Measurements from ENCODE around the gene TMEM134.
"Not testable (repeated sequence)": the region's sequence is repeated elsewhere in the genome, so short reads cannot be mapped to it uniquely, and the experiment has no call there.

Gene TMEM134

DNA sequence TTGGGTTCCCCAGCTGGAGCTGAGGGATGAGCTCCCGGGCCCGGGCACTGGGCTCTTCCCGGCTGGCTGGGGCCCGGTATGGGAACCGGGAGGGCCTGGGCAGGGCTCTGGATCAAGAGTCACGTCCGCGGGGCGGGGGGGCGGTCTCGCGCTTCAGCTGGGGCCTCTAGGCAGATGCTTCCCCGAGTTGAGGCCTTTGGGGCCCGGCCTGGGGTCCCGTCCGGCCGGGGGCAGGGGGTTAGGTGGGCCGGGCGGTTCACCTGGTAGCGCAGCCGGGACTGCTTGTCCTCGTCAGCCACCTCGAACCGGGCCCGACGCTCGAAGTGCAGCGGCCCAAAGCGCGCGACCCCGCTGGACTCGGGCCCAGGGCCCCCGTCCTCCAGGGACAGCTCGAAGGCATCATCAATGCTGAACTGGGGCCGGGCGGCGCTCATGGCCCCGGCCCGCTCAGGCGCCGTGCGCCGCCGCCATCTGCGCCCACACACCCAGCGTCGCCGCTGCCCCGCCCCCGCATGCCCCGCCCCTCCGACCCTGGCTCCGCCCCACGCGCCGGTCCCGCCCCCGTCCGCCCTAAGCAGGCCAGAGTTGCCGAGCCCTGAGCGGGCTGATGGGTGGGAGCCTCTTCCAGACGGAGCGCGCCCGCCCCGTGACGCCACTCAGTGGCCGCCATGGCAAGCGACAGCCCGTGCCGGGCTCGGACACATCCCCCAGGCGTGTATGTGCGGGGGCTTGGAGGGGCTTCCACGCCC lies at the start of gene TMEM134:
Gene TMEM134 (minus strand): TSS at position 493 of the 749 bp plus-strand sequence. CDS start 59 bp downstream, at position 434.
- in situ Hi-C loops (cut with HindIII; ENCODE audit: low pct_ligation_motif_present, low pct_unique_long_range_greater_than_20kb, low sequenced_read_pairs): no loop called here
- DNase-seq: peak; percentile 88

DNA sequence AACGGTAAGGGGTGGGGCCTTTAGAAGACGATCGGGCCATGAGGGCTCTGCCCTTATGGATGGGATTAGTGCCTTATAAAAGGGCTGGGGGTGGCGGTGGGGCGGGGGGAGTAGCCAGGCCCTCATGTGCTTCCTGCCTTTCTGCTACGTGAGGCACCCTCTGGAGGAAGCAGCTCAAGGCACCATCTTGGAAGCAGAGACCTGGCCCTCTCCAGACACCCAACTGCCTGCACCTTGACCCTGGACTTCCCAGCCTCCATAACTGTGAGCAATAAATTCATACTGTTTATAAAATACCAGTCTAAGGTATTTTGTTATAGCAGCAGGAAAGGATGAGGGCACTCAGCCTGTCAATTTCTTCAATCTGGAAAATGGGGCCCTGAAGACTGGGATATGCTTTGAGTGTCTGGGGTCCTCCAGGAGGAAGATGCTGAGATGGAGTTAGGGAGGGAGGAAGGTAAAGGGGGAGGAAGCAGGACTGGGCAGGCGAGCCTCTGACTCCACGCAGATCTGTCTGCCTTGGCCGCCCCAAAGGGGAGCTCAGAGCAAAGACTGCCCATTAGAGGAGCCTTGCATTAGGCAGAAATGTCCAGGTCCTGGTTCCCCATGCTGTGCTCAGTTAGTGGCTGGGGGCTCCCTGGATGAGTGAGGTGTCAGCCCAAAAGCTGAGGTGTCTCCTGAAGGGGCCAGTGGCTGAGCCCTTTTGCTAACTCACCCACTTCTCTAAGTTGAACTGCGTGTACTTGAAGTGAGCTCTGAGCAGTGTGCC lies 48.9 kb upstream of the TMEM134 start:
- in situ Hi-C loops (cut with HindIII; ENCODE audit: low pct_ligation_motif_present, low pct_unique_long_range_greater_than_20kb, low sequenced_read_pairs): no loop called here

DNA sequence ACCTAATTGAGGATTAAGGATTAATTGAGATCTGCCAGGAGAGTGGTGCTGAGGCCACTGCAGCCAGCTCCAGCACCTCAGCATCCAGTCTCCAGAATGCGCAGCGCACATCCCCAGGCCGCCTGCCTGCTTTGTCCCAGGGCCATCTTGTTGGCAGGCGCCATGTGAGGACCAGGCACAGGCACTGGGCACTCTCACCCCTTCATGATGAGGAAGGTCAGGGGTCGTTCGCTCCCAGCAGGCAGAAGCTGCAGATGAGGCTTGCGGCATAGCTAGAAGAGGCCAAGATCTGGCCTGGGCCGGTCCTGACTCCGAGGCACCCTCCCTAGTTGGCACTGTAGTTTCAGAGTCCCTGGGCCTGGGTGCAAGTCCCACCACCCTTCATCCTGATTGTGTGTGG lies 47.8 kb upstream of the TMEM134 start:
- in situ Hi-C loops (cut with HindIII; ENCODE audit: low pct_ligation_motif_present, low pct_unique_long_range_greater_than_20kb, low sequenced_read_pairs): no loop called here
- DNase-seq: no peak

More for the DNA sequence above, 48.9 kb upstream of the TMEM134 start:
- DNase-seq: no peak

- DNase-seq: no peak
- in situ Hi-C loops (cut with HindIII; ENCODE audit: low pct_ligation_motif_present, low pct_unique_long_range_greater_than_20kb, low sequenced_read_pairs): no loop called here
Measured at GRCh38 chr11:67514116-67514515, 45.1 kb upstream of the TMEM134 start.

- in situ Hi-C loops (cut with HindIII; ENCODE audit: low pct_ligation_motif_present, low pct_unique_long_range_greater_than_20kb, low sequenced_read_pairs): not testable (repeated sequence)
Measured at GRCh38 chr11:67511558-67511957, 42.5 kb upstream of the TMEM134 start.

DNA sequence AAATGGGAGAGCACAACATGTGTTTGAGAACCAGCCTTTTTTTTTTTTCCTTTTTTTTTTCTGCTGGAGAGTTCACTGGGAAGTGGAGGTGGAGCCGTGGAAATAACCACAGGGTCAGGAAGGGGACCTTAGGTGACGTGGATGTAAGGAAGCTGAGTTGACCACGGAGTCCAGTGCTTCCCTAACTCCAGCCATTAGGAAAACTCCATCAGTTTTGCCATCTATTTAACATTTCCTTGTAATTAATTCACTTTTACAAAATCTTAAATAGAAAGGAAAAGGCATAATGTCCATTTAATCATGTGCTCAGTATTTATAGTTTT lies 40.9 kb upstream of the TMEM134 start:
- in situ Hi-C loops (cut with HindIII; ENCODE audit: low pct_ligation_motif_present, low pct_unique_long_range_greater_than_20kb, low sequenced_read_pairs): no loop called here

More at GRCh38 chr11:67511558-67511957, 42.5 kb upstream of the TMEM134 start:
- not testable (repeated sequence) for DNase-seq

GRCh38 chr11:67508486-67509121 lies 39.6 kb upstream of the TMEM134 start:
- DNase-seq: peak; percentile 93
- in situ Hi-C loops (cut with HindIII; ENCODE audit: low pct_ligation_motif_present, low pct_unique_long_range_greater_than_20kb, low sequenced_read_pairs): no loop called here

More for the DNA sequence above, 40.9 kb upstream of the TMEM134 start:
- no peak for DNase-seq

DNA sequence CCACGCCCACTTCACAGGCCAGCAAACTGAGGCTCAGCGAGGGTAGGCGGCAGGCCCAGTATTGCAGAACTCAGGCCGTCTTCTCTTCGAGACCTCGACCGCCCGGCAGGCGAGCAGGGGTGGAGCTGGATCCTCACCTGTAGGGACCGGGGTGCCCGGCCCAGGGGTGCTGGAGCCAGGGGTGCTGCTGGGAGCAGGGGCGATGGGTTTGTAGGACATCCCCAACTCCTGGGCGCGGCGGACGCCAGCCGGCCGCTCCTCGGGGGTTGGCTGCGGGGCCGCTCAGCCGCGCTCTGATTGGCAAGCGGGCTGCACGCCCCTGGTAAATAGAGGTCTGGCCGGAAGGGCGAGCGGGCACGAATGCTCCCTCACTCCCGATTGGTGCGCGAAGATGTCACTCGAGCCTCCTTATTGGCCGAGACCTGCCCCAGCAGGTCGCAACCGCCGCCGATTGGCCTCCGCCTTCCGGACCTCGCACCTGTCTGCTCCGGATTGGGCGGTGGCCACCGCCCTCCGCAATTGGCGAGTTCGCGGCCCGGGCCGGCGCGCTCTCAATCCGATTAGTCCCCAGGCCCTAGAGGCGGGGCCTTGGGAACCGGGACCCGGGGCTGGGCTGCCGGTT lies 38.9 kb upstream of the TMEM134 start, which contains the start of gene CDK2AP2:
Gene CDK2AP2 (minus strand): TSS at position 299 of the 622 bp plus-strand sequence. CDS start 80 bp downstream, at position 219.
- DNase-seq: peak; percentile 99
- in situ Hi-C loops (cut with HindIII; ENCODE audit: low pct_ligation_motif_present, low pct_unique_long_range_greater_than_20kb, low sequenced_read_pairs): no loop called here

DNA sequence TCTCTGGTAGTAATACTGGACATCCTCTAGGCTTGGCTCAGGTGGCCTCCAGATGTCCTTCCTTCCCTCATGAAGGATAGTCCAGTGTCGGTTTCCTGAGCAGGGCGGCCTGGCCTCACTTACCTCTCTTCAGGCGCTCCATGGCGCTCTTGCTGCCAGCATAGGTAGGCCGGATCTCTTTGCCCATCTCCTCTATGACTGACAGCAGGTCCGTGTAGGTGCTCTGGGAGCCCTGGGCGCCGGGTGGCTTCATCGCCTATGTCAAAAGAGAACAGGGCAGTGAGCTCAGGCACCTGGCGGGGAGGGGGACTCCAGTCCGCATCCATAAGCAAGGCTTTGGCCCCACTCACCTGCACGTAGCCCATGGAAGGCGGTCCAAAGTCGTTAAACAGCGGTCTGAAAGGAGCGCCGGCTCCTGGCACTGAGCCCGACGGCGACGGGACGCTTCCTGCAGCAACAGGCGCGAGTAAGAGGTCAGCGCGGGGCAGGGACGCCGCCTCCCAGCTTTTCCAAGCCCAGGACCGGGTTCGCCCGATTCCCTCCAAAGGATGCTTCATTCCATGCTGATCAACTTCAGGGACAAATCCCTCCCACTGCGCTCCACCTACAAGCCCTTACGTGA lies 38.3 kb upstream of the TMEM134 start:
- no peak for DNase-seq
- in situ Hi-C loops (cut with HindIII; ENCODE audit: low pct_ligation_motif_present, low pct_unique_long_range_greater_than_20kb, low sequenced_read_pairs): no loop called here

DNA sequence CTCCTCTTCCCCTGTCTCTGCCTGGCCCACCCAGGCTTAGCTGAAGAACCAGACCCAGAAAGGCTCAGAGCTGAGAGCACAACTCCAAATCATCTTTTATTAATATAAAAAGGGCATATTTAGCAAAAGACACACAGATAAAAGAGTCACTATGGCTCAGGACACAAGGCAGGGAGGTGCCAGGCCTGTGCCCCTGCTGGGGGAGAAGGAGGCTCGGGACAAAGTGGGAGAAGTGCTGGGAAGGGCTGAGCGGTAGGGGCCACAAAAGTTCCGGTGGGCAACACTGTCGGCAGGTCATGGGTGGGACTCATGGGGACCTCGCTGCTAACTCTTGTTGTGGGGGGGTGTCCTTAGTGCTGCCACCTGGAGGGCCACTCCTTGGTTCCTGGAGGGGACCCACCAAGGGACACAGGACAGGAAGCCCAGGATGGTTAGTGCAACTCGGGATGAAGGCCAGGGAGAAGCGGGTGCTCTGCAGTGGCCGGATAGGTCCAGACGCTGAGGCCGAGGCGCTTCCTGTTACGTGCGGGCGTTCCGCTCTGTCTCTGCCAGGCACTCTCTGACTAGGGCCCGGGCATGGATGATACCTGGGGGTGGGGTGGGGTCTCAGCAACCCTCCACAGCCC lies 37.5 kb upstream of the TMEM134 start:
- in situ Hi-C loops (cut with HindIII; ENCODE audit: low pct_ligation_motif_present, low pct_unique_long_range_greater_than_20kb, low sequenced_read_pairs): no loop called here
- no peak for DNase-seq

DNA sequence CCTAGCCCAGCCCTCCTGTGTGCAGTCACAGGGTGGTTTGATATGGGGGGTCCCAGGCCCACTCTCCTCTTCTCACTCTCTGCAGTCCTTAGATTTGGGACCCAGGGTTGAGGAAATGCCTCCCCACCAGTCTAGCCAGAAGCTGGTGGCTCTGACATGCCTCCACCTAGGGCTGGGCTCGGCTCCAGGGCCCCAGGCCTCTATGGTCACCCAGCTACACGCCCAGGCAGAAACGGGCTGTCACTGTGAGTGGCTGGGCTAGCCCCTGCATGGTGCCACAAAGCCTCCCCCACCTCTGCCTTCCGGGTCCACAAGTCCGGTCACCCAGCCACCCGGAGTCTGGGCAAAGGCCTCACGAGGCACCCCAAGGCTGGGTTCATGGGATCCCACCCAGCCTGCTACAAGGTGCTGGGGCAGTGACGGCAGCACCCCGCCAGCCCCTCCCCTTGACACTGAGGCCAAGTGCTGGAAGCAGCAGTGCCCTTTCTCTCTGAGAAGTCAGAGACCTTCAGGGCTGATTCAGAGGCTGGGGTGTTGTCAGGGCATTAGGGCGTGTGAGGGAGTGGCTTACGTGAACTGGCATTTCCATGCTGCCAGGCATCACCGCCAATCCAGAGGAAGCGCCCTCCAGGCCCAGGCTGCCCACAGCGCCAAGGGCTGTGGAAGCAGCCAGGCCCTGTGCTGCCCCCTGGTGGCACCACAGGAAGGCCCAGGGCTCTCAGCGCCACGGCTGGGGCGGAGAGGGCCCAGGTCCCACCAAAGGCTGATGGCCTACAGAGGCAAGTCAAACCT lies 36.8 kb upstream of the TMEM134 start:
- in situ Hi-C loops (cut with HindIII; ENCODE audit: low pct_ligation_motif_present, low pct_unique_long_range_greater_than_20kb, low sequenced_read_pairs): no loop called here
- DNase-seq: peak; percentile 97

DNA sequence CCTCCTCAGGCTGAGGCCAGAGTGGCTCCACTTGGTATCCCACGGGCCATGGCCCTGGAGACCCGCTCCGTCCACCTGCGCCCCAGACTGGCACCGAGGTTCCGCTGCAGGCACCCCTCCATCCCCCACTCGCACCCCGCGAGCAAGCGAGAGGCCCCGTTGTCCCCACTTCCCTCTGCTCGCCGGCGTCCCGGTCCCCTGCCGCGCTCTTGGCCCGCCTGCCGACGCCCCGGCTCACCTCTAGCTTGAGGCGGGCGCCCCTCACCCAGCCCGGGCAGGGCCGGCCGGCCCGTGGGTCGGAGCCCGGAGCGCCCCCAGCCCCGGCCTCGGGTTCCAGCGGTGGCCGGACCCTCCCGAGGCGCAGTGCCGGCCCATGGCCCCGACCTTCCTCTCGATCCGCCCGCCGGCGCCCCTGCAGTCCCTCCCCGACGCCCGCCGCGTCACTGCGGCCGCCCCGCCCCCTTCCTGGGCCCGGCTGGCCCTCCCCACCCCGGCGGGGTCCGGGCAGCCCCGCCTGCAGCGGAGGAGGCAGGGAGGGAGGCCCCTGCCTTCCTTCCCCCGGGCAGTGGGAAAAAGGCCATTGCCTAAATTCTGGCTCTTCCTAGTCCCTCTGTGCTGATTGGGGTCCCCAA lies 36.0 kb upstream of the TMEM134 start, which contains the start of gene PITPNM1:
Gene PITPNM1 (minus strand): TSS at position 414 of the 632 bp plus-strand sequence. CDS start 1,183 bp downstream, outside the sequence.
- in situ Hi-C loops (cut with HindIII; ENCODE audit: low pct_ligation_motif_present, low pct_unique_long_range_greater_than_20kb, low sequenced_read_pairs): no loop called here
- DNase-seq: peak; percentile 74

DNA sequence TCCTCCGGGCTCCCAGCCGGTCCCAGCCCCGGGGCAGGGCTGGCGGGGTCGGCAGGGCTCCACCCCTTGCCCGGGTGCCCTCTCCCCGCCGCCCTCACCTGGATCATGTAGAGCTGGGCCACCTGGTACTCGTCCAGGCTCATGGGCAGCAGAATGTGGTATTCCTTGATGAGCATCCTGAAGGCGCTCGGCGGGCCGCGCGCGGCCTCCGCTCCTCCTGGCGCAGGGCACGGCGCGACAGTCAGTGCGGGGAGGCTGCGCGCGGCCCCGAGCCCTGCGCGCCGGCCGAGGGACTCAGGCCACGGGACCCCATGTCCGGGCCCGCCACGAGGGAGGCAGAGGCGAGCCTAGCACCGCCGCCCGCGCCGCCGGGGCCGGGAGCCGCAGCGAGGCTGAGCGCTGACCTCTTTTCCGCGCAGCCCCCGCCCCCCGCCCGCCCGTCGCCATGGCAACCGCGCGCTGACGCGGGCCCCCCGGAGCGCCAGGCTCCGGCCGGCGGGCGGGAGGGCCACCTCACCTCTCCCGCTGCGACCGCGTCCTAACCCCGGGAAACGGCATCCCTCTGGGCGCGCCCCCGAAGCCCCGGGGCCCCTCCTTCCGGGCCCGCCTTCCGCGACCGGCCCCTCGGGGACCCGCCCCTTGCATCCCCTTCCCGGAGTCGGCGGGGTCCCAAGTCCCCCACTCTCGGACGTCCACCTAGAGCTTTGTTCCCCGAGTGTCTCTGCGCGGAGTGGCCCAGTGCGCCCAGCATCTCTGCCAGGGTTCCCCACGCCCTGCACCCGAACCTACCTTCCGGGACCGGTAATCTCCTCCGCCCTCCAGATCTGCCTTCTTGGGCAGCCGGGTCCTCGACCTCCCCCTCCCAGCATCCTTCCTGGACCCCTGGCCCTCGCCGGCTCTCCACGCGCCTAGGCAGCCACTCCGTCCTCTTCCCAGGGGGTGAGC lies 35.2 kb upstream of the TMEM134 start:
- peak; percentile 56 for DNase-seq
- in situ Hi-C loops (cut with HindIII; ENCODE audit: low pct_ligation_motif_present, low pct_unique_long_range_greater_than_20kb, low sequenced_read_pairs): no loop called here

DNA sequence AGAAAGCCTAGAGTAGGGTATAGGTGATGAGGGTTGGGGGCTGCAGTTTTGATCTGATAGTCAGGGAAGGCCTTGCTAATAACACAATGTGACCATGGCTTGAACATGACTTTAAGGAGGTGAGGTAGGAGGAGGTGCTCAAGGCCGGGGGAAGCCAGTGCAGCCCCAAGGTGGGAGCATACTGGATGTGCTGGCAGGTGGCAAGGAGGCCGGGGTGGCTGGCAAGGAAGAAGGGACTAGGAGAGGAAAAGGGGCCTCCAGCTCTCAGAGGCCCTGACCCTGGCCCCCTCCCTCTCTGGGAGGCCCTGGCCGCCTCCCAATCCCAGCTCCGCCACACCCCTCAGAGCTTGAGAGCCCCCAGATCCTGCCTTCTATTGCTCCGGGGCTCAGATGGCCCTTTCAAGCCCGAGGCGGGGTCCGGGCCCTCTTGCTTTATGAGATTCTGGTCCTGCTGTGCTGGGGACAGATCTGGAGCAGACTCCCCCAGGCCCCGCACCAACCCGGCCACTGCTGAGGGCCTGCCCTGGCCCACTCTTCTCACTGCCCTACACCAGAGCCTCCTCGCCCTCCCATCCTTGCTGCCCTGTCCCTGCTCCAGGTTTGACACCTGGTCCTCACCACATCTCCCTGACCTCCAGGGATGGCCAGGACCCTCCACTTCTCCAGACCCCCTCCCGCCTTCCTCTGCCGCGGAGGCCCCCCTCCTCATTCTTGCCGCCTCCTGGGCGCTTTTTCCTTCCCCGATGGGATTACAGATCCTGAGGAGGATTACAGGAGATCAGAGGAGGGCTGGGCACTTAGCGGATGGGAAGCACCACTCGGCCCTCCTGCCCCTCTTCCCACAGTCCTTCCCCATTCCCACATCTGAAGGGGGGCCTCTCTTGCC lies 34.3 kb upstream of the TMEM134 start:
- in situ Hi-C loops (cut with HindIII; ENCODE audit: low pct_ligation_motif_present, low pct_unique_long_range_greater_than_20kb, low sequenced_read_pairs): no loop called here
- no peak for DNase-seq

All from ACHN (cell line).